Measurements from ENCODE around the gene MAJIN.
A peak's percentile ranks its signal among the peaks of the same experiment; 100 is the strongest.

The MAJIN gene

GRCh38 chr11:64923151-64923661 is 48.7 kb downstream of the MAJIN start (continued):
- no peak for TF ChIP-seq ZBTB26 (tag by site-specific recombination; optimal IDR thresholded peaks at IDR 0.05)
- TF ChIP-seq KLF10 (tag by site-specific recombination; IDR thresholded peaks at IDR 0.05) = no peak
- TF ChIP-seq ZNF2 (tag by site-specific recombination; IDR thresholded peaks at IDR 0.05) = no peak
- no peak for TF ChIP-seq ZBTB1 (tag by site-specific recombination; IDR thresholded peaks at IDR 0.05)

- H3K27ac ChIP-seq (ENCODE audit: extremely low read depth, low read depth, low read length) = no peak overlapping the region
- H3K36me3 ChIP-seq (ENCODE audit: control insufficient read depth in 2 of 2, insufficient read depth in 1 of 2, low read length in 2 of 2) = no peaks in the 10 kb centered on the region
- 0 out of 2 replicates have a peak, but pooled peaks have one; percentile 32 for TF ChIP-seq SP3 (tag by site-specific recombination; IDR thresholded peaks at IDR 0.05)
- no peak for TF ChIP-seq MYNN (tag by site-specific recombination; IDR thresholded peaks at IDR 0.05; ENCODE audit: borderline replicate concordance)
- H3K4me1 ChIP-seq (ENCODE audit: control insufficient read depth, insufficient read depth, low read length) = no peaks in the 10 kb centered on the region
- ChIA-PET CTCF (no interaction called here), POLR2A (no interaction called here)
- H3K4me3 ChIP-seq (ENCODE audit: low read depth, low read length) = no peak overlapping the region
- no peaks in the 10 kb centered on the region for H3K9me3 ChIP-seq (ENCODE audit: control insufficient read depth, insufficient read depth, low read depth, low read length)
These were observed 50.5 kb downstream of the MAJIN start for GRCh38 chr11:64921384-64921783.

DNA sequence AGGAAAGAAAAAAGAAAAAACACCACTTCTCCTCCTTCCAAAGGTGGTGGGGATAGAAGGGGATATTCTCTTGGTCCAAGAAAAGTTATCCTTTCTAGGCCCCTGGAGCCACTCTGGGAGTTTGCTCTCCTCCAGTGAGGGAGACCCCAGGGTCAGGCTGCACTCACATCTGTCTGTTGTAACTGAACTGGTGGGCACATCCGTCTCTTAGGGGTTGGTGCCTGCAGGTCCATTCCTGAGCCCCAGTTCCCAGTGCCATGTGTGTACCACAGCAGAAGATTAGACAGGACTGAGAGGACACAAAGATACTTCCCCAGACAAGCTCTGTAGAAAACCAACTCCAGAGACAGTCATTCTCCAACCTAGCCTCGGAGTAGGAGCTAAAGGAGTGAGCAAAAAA is 51.8 kb downstream of the MAJIN start:
- Histone ChIP-seq H3K36me3 (ENCODE audit: control insufficient read depth in 2 of 2, insufficient read depth in 1 of 2, low read length in 2 of 2) (no peaks in the 10 kb centered on the region), H3K27ac (ENCODE audit: extremely low read depth, low read depth, low read length) (no peak overlapping the region), H3K9me3 (ENCODE audit: control insufficient read depth, insufficient read depth, low read depth, low read length) (no peaks in the 10 kb centered on the region), H3K4me3 (ENCODE audit: low read depth, low read length) (no peak overlapping the region), H3K4me1 (ENCODE audit: control insufficient read depth, insufficient read depth, low read length) (no peaks in the 10 kb centered on the region)
- POLR2A ChIA-PET = interaction anchor here (1.0 to 1.2 kb wide), 2 partner anchors 94 to 191 kb away, joined by 4 to 5 read pairs; partner anchors contain the start of genes ARL2 and TM7SF2
- no peak for TF ChIP-seq ZNF768 (tag by site-specific recombination; IDR thresholded peaks at IDR 0.05)
- TF ChIP-seq KLF7 (tag by site-specific recombination; IDR thresholded peaks at IDR 0.05; ENCODE audit: borderline replicate concordance) = no peak
- TF ChIP-seq ZNF621 (tag by site-specific recombination; IDR thresholded peaks at IDR 0.05) = no peak
- TF ChIP-seq ZNF558 (tag by site-specific recombination; IDR thresholded peaks at IDR 0.05) = no peak
- TF ChIP-seq ZNF561 (tag by site-specific recombination; IDR thresholded peaks at IDR 0.05; ENCODE audit: borderline replicate concordance) = no peak
- no peak for TF ChIP-seq OVOL3 (tag by site-specific recombination; IDR thresholded peaks at IDR 0.05)
- TF ChIP-seq ZNF529 (tag by site-specific recombination; IDR thresholded peaks at IDR 0.05; ENCODE audit: insufficient replicate concordance) = no peak
- TF ChIP-seq, protein P1, sequence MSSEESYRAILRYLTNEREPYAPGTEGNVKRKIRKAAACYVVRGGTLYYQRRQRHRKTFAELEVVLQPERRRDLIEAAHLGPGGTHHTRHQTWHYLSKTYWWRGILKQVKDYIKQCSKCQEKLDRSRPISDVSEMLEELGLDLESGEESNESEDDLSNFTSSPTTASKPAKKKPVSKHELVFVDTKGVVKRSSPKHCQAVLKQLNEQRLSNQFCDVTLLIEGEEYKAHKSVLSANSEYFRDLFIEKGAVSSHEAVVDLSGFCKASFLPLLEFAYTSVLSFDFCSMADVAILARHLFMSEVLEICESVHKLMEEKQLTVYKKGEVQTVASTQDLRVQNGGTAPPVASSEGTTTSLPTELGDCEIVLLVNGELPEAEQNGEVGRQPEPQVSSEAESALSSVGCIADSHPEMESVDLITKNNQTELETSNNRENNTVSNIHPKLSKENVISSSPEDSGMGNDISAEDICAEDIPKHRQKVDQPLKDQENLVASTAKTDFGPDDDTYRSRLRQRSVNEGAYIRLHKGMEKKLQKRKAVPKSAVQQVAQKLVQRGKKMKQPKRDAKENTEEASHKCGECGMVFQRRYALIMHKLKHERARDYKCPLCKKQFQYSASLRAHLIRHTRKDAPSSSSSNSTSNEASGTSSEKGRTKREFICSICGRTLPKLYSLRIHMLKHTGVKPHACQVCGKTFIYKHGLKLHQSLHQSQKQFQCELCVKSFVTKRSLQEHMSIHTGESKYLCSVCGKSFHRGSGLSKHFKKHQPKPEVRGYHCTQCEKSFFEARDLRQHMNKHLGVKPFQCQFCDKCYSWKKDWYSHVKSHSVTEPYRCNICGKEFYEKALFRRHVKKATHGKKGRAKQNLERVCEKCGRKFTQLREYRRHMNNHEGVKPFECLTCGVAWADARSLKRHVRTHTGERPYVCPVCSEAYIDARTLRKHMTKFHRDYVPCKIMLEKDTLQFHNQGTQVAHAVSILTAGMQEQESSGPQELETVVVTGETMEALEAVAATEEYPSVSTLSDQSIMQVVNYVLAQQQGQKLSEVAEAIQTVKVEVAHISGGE (tag by site-specific recombination; conservative IDR thresholded peaks at IDR 0.05; ENCODE audit: low read depth) = no peak
- TF ChIP-seq, protein P2, sequence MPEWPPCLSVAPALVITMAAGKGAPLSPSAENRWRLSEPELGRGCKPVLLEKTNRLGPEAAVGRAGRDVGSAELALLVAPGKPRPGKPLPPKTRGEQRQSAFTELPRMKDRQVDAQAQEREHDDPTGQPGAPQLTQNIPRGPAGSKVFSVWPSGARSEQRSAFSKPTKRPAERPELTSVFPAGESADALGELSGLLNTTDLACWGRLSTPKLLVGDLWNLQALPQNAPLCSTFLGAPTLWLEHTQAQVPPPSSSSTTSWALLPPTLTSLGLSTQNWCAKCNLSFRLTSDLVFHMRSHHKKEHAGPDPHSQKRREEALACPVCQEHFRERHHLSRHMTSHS (tag by site-specific recombination; IDR thresholded peaks at IDR 0.05) = no peak
- TF ChIP-seq ZNF239 (tag by site-specific recombination; IDR thresholded peaks at IDR 0.05) = no peak
- no peak for TF ChIP-seq ZSCAN16 (tag by site-specific recombination; IDR thresholded peaks at IDR 0.05)
- TF ChIP-seq ZNF311 (tag by site-specific recombination; IDR thresholded peaks at IDR 0.05; ENCODE audit: borderline replicate concordance) = no peak
- no peak for TF ChIP-seq PRDM1 (tag by site-specific recombination; IDR thresholded peaks at IDR 0.05)
- TF ChIP-seq GLI2 (tag by site-specific recombination; IDR thresholded peaks at IDR 0.05; ENCODE audit: borderline replicate concordance, low read depth) = no peak
- no peak for TF ChIP-seq SCRT1 (tag by site-specific recombination; IDR thresholded peaks at IDR 0.05; ENCODE audit: borderline replicate concordance)
- TF ChIP-seq ZNF391 (tag by site-specific recombination; IDR thresholded peaks at IDR 0.05; ENCODE audit: borderline replicate concordance, low read depth) = no peak
- no peak for TF ChIP-seq KLF10 (tag by site-specific recombination; IDR thresholded peaks at IDR 0.05)
- CTCF ChIA-PET = no interaction called here

Data from HEK293 (cell line).